ENCODE results near the gene RGS13.

DNA sequence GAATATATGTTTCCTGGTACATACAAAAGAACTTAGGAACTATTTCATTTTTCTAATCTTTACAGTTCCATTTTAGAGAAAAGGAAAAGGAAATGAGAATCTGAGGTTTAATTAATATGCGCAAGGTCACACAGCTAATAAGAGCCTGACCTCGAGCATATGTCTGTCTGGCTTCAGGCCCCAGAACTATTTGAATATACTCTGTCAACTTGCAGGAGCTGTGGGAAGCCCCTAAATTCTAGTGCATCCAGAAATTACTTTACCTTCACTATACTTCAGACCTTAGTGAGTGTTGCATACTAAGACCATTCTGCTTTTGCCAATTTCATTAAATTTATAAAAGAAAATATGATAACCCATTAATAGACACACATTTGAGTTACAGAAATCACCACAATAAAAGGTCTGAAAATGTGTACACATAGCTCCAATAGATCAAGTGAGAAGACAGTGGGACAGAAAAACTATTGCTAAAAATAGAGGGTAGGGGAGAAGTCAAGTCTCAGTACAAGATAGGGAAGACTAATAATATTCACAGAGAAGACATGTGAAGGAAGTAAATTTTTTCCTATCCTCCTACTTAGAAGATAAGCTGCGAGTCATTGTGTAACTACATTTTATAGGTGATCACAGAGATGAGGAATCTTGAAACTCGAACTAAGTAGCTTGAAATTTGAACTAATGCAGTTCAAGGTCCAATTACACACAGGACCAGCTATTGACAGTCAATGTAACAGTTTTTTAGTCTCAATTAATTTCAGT, 3.8 kb downstream of the RGS13 start:
- TF ChIP-seq USF1 (IDR thresholded peaks at IDR 0.05) (no peak), RAD21 (IDR thresholded peaks at IDR 0.05; ENCODE audit: low read depth) (no peak), CEBPB (IDR thresholded peaks at IDR 0.05) (no peak), TEAD4 (IDR thresholded peaks at IDR 0.05) (no peak), YY1 (IDR thresholded peaks at IDR 0.05; ENCODE audit: low read depth) (no peak), MAX (IDR thresholded peaks at IDR 0.05) (no peak), TAF1 (IDR thresholded peaks at IDR 0.05; ENCODE audit: low read depth) (no peak), EP300 (IDR thresholded peaks at IDR 0.05; ENCODE audit: borderline replicate concordance) (no peak)
- TF ChIP-seq, protein P1, sequence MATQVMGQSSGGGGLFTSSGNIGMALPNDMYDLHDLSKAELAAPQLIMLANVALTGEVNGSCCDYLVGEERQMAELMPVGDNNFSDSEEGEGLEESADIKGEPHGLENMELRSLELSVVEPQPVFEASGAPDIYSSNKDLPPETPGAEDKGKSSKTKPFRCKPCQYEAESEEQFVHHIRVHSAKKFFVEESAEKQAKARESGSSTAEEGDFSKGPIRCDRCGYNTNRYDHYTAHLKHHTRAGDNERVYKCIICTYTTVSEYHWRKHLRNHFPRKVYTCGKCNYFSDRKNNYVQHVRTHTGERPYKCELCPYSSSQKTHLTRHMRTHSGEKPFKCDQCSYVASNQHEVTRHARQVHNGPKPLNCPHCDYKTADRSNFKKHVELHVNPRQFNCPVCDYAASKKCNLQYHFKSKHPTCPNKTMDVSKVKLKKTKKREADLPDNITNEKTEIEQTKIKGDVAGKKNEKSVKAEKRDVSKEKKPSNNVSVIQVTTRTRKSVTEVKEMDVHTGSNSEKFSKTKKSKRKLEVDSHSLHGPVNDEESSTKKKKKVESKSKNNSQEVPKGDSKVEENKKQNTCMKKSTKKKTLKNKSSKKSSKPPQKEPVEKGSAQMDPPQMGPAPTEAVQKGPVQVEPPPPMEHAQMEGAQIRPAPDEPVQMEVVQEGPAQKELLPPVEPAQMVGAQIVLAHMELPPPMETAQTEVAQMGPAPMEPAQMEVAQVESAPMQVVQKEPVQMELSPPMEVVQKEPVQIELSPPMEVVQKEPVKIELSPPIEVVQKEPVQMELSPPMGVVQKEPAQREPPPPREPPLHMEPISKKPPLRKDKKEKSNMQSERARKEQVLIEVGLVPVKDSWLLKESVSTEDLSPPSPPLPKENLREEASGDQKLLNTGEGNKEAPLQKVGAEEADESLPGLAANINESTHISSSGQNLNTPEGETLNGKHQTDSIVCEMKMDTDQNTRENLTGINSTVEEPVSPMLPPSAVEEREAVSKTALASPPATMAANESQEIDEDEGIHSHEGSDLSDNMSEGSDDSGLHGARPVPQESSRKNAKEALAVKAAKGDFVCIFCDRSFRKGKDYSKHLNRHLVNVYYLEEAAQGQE (IDR thresholded peaks at IDR 0.05; ENCODE audit: low read depth) = no peak
